ENCODE data around the gene C20orf144. TPM values are rescaled to one million over a fixed set of nuclear protein-coding genes. Genes with fewer than 3 reads are reported as not detected.
"Not testable (repeated sequence)": the region's sequence is repeated elsewhere in the genome, so short reads cannot be mapped to it uniquely, and the experiment has no call there.

C20orf144 gene
- under 1 TPM in 2 of 3 donors, not detected in 1; 0.13 to 0.22 TPM for polyA plus RNA-seq

GRCh38 chr20:33662172-33662571, at the start of gene C20orf144:
Gene C20orf144, plus strand, starts transcription at chr20:33662327. Its CDS starts 19 bp downstream, at chr20:33662346.
- Mint-ChIP-seq H3K36me3 (no peaks in the 10 kb centered on the region), H3K27ac (peak within 1 kb of the TSS; percentile 82 to 92 (median 90)), H3K9me3 (no peaks in the 10 kb centered on the region), H3K4me1 (peaks cover 34 to 38% of the 10 kb centered on the region in 2 donors), H3K27me3 (ENCODE audit: low read depth in 3 of 3) (peaks cover 5 to 10% (median 7%) of the 10 kb centered on the region in 3 donors), H3K4me3 (peak within 1 kb of the TSS; percentile 76 to 87 (median 85))
- DNase-seq = no peak

- Mint-ChIP-seq H3K27me3 (ENCODE audit: low read depth in 3 of 3) (peaks cover 0 to 2% (median 0%) of the 10 kb centered on the region in 3 donors), H3K27ac (no peak overlapping the region)
Measured at GRCh38 chr20:33621717-33622400, 40.3 kb upstream of the C20orf144 start.

GRCh38 chr20:33622705-33623365, 39.3 kb upstream of the C20orf144 start:
- no peak for DNase-seq
- Mint-ChIP-seq H3K9me3 (no peaks in the 10 kb centered on the region), H3K27me3 (ENCODE audit: low read depth in 3 of 3) (peaks cover 0 to 2% (median 0%) of the 10 kb centered on the region in 3 donors), H3K36me3 (peaks cover 0 to 37% (median 21%) of the 10 kb centered on the region in 3 donors), H3K4me3 (peak overlapping the region in 1 of 5 donors; percentile 36), H3K4me1 (peaks cover 30 to 35% of the 10 kb centered on the region in 2 donors), H3K27ac (peak overlapping the region in 3 of 6 donors; percentile 22 to 54 (median 43))

More at GRCh38 chr20:33621717-33622400, 40.3 kb upstream of the C20orf144 start:
- peaks cover 30 to 35% of the 10 kb centered on the region in 2 donors for H3K4me1 Mint-ChIP-seq
- no peak for DNase-seq
- H3K36me3 Mint-ChIP-seq = peaks cover 0 to 33% (median 18%) of the 10 kb centered on the region in 3 donors
- H3K9me3 Mint-ChIP-seq = no peaks in the 10 kb centered on the region
- no peak overlapping the region for H3K4me3 Mint-ChIP-seq

- Mint-ChIP-seq H3K9me3 (no peaks in the 10 kb centered on the region), H3K27me3 (ENCODE audit: low read depth in 3 of 3) (peaks cover 0 to 2% (median 0%) of the 10 kb centered on the region in 3 donors), H3K27ac (peak overlapping the region; percentile 62 to 90 (median 84)), H3K36me3 (peaks cover 8 to 47% (median 35%) of the 10 kb centered on the region in 3 donors), H3K4me3 (peak overlapping the region; percentile 26 to 71 (median 55)), H3K4me1 (peaks cover 30 to 35% of the 10 kb centered on the region in 2 donors)
- DNase-seq = peak; percentile 13 to 34 (median 17)
Measured at GRCh38 chr20:33624399-33624798, 37.7 kb upstream of the C20orf144 start.

- no peak for DNase-seq
- H3K27me3 Mint-ChIP-seq (ENCODE audit: low read depth in 3 of 3) = peaks cover 0 to 2% (median 0%) of the 10 kb centered on the region in 3 donors
- H3K9me3 Mint-ChIP-seq = no peaks in the 10 kb centered on the region
- no peak overlapping the region for H3K4me3 Mint-ChIP-seq
- H3K36me3 Mint-ChIP-seq = peaks cover 19 to 55% (median 49%) of the 10 kb centered on the region in 3 donors
- peaks cover 30% of the 10 kb centered on the region in 2 donors for H3K4me1 Mint-ChIP-seq
- peak overlapping the region in 4 of 6 donors; percentile 11 to 80 (median 44) for H3K27ac Mint-ChIP-seq
Measured at GRCh38 chr20:33626190-33626589, 35.9 kb upstream of the C20orf144 start.

- peaks cover 0 to 2% (median 0%) of the 10 kb centered on the region in 3 donors for H3K27me3 Mint-ChIP-seq (ENCODE audit: low read depth in 3 of 3)
- no peak for DNase-seq
Measured at GRCh38 chr20:33627577-33628216, 34.4 kb upstream of the C20orf144 start.

GRCh38 chr20:33629533-33629932, 32.6 kb upstream of the C20orf144 start:
- Mint-ChIP-seq H3K9me3 (no peaks in the 10 kb centered on the region), H3K36me3 (peaks cover 19 to 47% (median 41%) of the 10 kb centered on the region in 3 donors), H3K27ac (peak overlapping the region in 1 of 6 donors; percentile 11), H3K27me3 (ENCODE audit: low read depth in 3 of 3) (peaks cover 0 to 2% (median 0%) of the 10 kb centered on the region in 3 donors), H3K4me3 (no peak overlapping the region), H3K4me1 (peaks cover 16 to 20% of the 10 kb centered on the region in 2 donors)
- no peak for DNase-seq

More at GRCh38 chr20:33627577-33628216, 34.4 kb upstream of the C20orf144 start:
- H3K9me3 Mint-ChIP-seq = no peaks in the 10 kb centered on the region
- peaks cover 19 to 55% (median 44%) of the 10 kb centered on the region in 3 donors for H3K36me3 Mint-ChIP-seq
- no peak overlapping the region for H3K4me3 Mint-ChIP-seq
- peaks cover 28% of the 10 kb centered on the region in 2 donors for H3K4me1 Mint-ChIP-seq
- peak overlapping the region in 3 of 6 donors; percentile 27 to 67 (median 42) for H3K27ac Mint-ChIP-seq

GRCh38 chr20:33629979-33630378, 32.1 kb upstream of the C20orf144 start:
- Mint-ChIP-seq H3K27ac (peak overlapping the region in 4 of 6 donors; percentile 0 to 53 (median 30)), H3K4me3 (no peak overlapping the region), H3K36me3 (peaks cover 19 to 48% (median 37%) of the 10 kb centered on the region in 3 donors), H3K4me1 (peaks cover 12 to 16% of the 10 kb centered on the region in 2 donors), H3K27me3 (ENCODE audit: low read depth in 3 of 3) (no peaks in the 10 kb centered on the region), H3K9me3 (no peaks in the 10 kb centered on the region)
- no peak for DNase-seq

GRCh38 chr20:33630507-33630906, 31.6 kb upstream of the C20orf144 start:
- H3K4me3 Mint-ChIP-seq = no peak overlapping the region
- DNase-seq = no peak
- peaks cover 7 to 10% of the 10 kb centered on the region in 2 donors for H3K4me1 Mint-ChIP-seq
- H3K9me3 Mint-ChIP-seq = no peaks in the 10 kb centered on the region
- H3K27me3 Mint-ChIP-seq (ENCODE audit: low read depth in 3 of 3) = no peaks in the 10 kb centered on the region
- peaks cover 19 to 43% (median 35%) of the 10 kb centered on the region in 3 donors for H3K36me3 Mint-ChIP-seq
- peak overlapping the region in 4 of 6 donors; percentile 0 to 53 (median 29) for H3K27ac Mint-ChIP-seq

GRCh38 chr20:33631910-33632309, 30.2 kb upstream of the C20orf144 start:
- not testable (repeated sequence) for H3K4me3 Mint-ChIP-seq; H3K9me3 Mint-ChIP-seq; H3K27me3 Mint-ChIP-seq (ENCODE audit: low read depth in 3 of 3); H3K27ac Mint-ChIP-seq; H3K4me1 Mint-ChIP-seq; DNase-seq
- H3K36me3 Mint-ChIP-seq = peaks cover 22 to 42% (median 35%) of the 10 kb centered on the region in 3 donors

GRCh38 chr20:33635341-33635740, 26.8 kb upstream of the C20orf144 start:
- no peak overlapping the region for H3K4me3 Mint-ChIP-seq

GRCh38 chr20:33636776-33637175, 25.4 kb upstream of the C20orf144 start:
- Mint-ChIP-seq H3K27me3 (ENCODE audit: low read depth in 3 of 3) (peaks cover 0 to 2% (median 0%) of the 10 kb centered on the region in 3 donors), H3K27ac (peak overlapping the region in 2 of 6 donors; percentile 4 to 8), H3K4me1 (peaks cover 3 to 9% of the 10 kb centered on the region in 2 donors), H3K36me3 (peaks cover 17 to 32% (median 21%) of the 10 kb centered on the region in 3 donors), H3K9me3 (no peaks in the 10 kb centered on the region), H3K4me3 (no peak overlapping the region)
- no peak for DNase-seq

More at GRCh38 chr20:33635341-33635740, 26.8 kb upstream of the C20orf144 start:
- no peaks in the 10 kb centered on the region for H3K9me3 Mint-ChIP-seq
- H3K36me3 Mint-ChIP-seq = peaks cover 14 to 34% (median 20%) of the 10 kb centered on the region in 3 donors
- H3K27me3 Mint-ChIP-seq (ENCODE audit: low read depth in 3 of 3) = peaks cover 0 to 2% (median 0%) of the 10 kb centered on the region in 3 donors
- peaks cover 3 to 9% of the 10 kb centered on the region in 2 donors for H3K4me1 Mint-ChIP-seq
- no peak overlapping the region for H3K27ac Mint-ChIP-seq
- DNase-seq = no peak

GRCh38 chr20:33640287-33640686, 21.8 kb upstream of the C20orf144 start:
- H3K27ac Mint-ChIP-seq = peak overlapping the region in 1 of 6 donors; percentile 7
- no peak for DNase-seq
- peaks cover 0 to 2% (median 0%) of the 10 kb centered on the region in 3 donors for H3K27me3 Mint-ChIP-seq (ENCODE audit: low read depth in 3 of 3)
- H3K4me3 Mint-ChIP-seq = no peak overlapping the region
- no peaks in the 10 kb centered on the region for H3K4me1 Mint-ChIP-seq
- peaks cover 14 to 44% (median 29%) of the 10 kb centered on the region in 3 donors for H3K36me3 Mint-ChIP-seq
- no peaks in the 10 kb centered on the region for H3K9me3 Mint-ChIP-seq

All from immature natural killer cell (primary cell).